Caco-2 (cell line): Measurements from ENCODE around the gene GLS. TPM values are rescaled to one million over a fixed set of nuclear protein-coding genes. Genes with fewer than 3 reads are reported as not detected.

Source experiments
- BruUV-seq: library from RNA; stranded (reverse); fragments of 400-500 nt; replicated peaks from 2 replicates; lab custom pipeline; 2021; lab: Mats Ljungman, UMichigan
- CTCF ChIA-PET: fragments of 300-600 bp; sonication (Branson Sonifier 250); formaldehyde crosslinking; loops from one replicate; lab custom pipeline; 2022; ENCODE audit warnings: antibody characterized with exemption; lab: Charles Lee
- POLR2A ChIA-PET: fragments of 300-600 bp; sonication (Branson Sonifier 250); formaldehyde crosslinking; loops from one replicate; lab custom pipeline; 2022; ENCODE audit warnings: antibody characterized with exemption; lab: Charles Lee
- DNase-seq, 2 experiments: peaks; one replicate each; pipeline versions ENCODE4 v3.0.0 to v3.0.0-alpha.2; 2020 to 2022
- H3K27me3 ChIP-seq: replicated peaks from 2 replicates; pipeline ENCODE4 v1.6.0; 2011; ENCODE audit warnings: low read length; ENCODE audit not compliant: control insufficient read depth, insufficient read depth
- H3K36me3 ChIP-seq: 2 replicates; pipeline ENCODE4 v1.5.1; 2011; ENCODE audit warnings: low read length; ENCODE audit not compliant: control insufficient read depth, insufficient read depth
- H3K4me1 ChIP-seq: fragments of 250-450 bp; sonication (Bioruptor Pico); 2 replicates; pipeline ENCODE4 v1.5.1; 2020; ENCODE audit warnings: mild to moderate bottlenecking
- H3K4me3 ChIP-seq: 2 replicates; pipeline ENCODE4 v1.5.1; 2011; ENCODE audit warnings: low read depth, mild to moderate bottlenecking, control low read depth, low read length
- H3K9me3 ChIP-seq: fragments of 250-450 bp; sonication (Bioruptor Pico); 2 replicates; pipeline ENCODE4 v1.5.1; 2020; ENCODE audit warnings: mild to moderate bottlenecking, moderate library complexity
- H3K27ac Mint-ChIP-seq: one replicate; pipeline ENCODE4 v1.8.0; 2022; ENCODE audit warnings: mixed read lengths; ENCODE audit not compliant: unreplicated experiment
- H3K27me3 Mint-ChIP-seq: one replicate; pipeline ENCODE4 v1.8.0; 2022; ENCODE audit warnings: mixed read lengths; ENCODE audit not compliant: insufficient read depth, unreplicated experiment
- H3K36me3 Mint-ChIP-seq: one replicate; pipeline ENCODE4 v1.8.0; 2022; ENCODE audit warnings: mild to moderate bottlenecking, mixed read lengths; ENCODE audit not compliant: insufficient read depth, unreplicated experiment
- H3K4me1 Mint-ChIP-seq: one replicate; pipeline ENCODE4 v1.8.0; 2022; ENCODE audit warnings: low read depth, mixed read lengths; ENCODE audit not compliant: unreplicated experiment
- H3K4me3 Mint-ChIP-seq: one replicate; pipeline ENCODE4 v1.8.0; 2022; ENCODE audit warnings: mild to moderate bottlenecking, moderate library complexity, mixed read lengths; ENCODE audit not compliant: unreplicated experiment
- H3K9me3 Mint-ChIP-seq: one replicate; pipeline ENCODE4 v1.8.0; 2022; ENCODE audit warnings: mixed read lengths; ENCODE audit not compliant: unreplicated experiment
- intact Hi-C: fragments of 100-400 bp; cut with micrococcal nuclease; formaldehyde crosslinking; loops from one replicate; pipeline ENCODE4 v1.10.0; 2022; ENCODE audit not compliant: unreplicated experiment
- total RNA-seq: library from RNA; stranded (reverse); gene quantifications from 2 replicates; pipeline ENCODE4 v1.2.3, GENCODE V29; 2022
- TF ChIP-seq, protein P1 (sequence below), 2 experiments: fragments of 200-600 bp in 1 of 2; IDR thresholded peaks; 1 replicate in 1 of 2; 2 replicates in 1 of 2; pipeline versions ENCODE4 v1.5.1 to v1.8.0; 2011 to 2022; ENCODE audit warnings: antibody characterized with exemption in 1 of 2, control low read depth in 1 of 2, inconsistent platforms in 1 of 2, low read depth in 1 of 2, low read length in 1 of 2, mild to moderate bottlenecking in 1 of 2, moderate library complexity in 1 of 2; ENCODE audit not compliant: insufficient read depth in 1 of 2, severe bottlenecking in 1 of 2, unreplicated experiment in 1 of 2

The GLS gene
- total RNA-seq, 1 experiment from 2014 or later, result 107 TPM

DNA sequence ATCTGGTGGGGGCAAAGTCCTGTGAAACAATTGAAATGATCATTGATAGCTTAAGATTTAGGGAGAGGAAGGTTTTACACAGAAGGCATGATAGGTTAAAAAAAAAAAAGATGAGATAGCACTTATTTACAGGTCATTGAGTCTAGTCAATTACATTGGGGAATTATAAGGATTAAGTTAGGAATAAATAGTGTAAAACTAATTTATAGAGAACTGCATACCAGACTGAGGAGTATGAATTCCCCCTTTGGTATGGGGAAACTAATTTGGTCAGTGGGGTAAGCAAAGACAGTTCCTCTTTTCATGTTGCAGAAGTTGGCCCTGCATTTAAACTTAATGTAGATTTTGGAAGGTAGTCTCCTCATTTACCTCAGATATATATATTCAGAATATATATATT, 10.8 kb downstream of the GLS start:
- Mint-ChIP-seq H3K36me3 (peaks cover 20% of the 10 kb centered on the region), H3K9me3 (no peaks in the 10 kb centered on the region), H3K4me1 (peaks cover 19% of the 10 kb centered on the region), H3K27me3 (no peaks in the 10 kb centered on the region), H3K4me3 (no peak overlapping the region), H3K27ac (no peak overlapping the region)
- no peaks in the 10 kb centered on the region; the same call in 1 of the 2 replicates for H3K4me1 ChIP-seq
- H3K9me3 ChIP-seq, result no peaks in the 10 kb centered on the region
- no peak overlapping the region for H3K4me3 ChIP-seq
- DNase-seq, result no peak
- intact Hi-C loops, result no loop called here
- POLR2A ChIA-PET, result interaction anchor here (0.5 kb wide), 1 partner anchor 9 kb away, joined by 3 read pairs; no protein-coding TSS in a partner anchor
- TF ChIP-seq, protein P1, sequence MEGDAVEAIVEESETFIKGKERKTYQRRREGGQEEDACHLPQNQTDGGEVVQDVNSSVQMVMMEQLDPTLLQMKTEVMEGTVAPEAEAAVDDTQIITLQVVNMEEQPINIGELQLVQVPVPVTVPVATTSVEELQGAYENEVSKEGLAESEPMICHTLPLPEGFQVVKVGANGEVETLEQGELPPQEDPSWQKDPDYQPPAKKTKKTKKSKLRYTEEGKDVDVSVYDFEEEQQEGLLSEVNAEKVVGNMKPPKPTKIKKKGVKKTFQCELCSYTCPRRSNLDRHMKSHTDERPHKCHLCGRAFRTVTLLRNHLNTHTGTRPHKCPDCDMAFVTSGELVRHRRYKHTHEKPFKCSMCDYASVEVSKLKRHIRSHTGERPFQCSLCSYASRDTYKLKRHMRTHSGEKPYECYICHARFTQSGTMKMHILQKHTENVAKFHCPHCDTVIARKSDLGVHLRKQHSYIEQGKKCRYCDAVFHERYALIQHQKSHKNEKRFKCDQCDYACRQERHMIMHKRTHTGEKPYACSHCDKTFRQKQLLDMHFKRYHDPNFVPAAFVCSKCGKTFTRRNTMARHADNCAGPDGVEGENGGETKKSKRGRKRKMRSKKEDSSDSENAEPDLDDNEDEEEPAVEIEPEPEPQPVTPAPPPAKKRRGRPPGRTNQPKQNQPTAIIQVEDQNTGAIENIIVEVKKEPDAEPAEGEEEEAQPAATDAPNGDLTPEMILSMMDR (IDR thresholded peaks at IDR 0.05; ENCODE audit: insufficient read depth in 1 of 2, low read depth in 1 of 2, low read length in 1 of 2, severe bottlenecking in 1 of 2, unreplicated experiment in 1 of 2), result no peak
- CTCF ChIA-PET, result no interaction called here
- peaks cover 1% of the 10 kb centered on the region; the same call in 1 of the 2 replicates for H3K36me3 ChIP-seq
- no TSS peak for BruUV-seq
- no peaks in the 10 kb centered on the region for H3K27me3 ChIP-seq

DNA sequence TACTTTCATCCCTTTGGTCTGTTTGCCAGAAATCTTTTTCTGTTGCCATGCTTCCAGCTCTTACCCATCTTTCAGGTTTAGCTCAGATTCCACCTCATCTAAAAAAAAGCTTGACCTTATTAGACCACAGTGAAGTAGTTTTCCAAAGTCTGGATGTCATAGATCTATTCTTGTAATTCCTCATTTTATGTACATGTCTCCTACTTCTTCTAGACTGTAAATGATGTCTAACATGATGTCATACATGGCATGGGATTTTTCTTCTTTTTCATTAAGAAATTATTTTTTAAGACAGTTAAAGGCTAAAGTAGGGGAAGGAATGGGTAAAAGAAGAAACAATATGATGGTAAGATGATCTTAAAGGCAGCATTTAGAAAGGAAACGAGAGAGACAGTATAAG, 11.3 kb downstream of the GLS start:
- no peak overlapping the region for H3K4me3 Mint-ChIP-seq
- POLR2A ChIA-PET, result no interaction called here

DNA sequence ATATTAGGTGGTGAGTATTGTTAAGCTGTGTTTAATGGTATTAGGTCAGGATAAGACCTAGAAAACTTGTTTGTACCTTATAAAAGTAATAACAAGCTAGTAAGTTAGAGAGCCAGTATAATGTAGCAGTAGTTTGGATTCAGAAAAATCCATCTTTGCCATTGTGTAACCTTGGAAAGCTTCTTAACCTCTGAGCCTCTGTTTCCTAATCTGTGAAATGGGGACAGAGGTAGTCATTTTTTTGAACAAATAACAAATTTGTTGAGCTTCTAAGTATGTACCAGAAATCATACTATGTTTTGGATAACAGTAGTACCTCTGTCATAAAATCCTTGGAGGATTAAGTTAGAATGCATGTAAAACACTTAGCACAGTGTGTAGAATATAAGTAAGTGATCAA, 12.5 kb downstream of the GLS start:
- Mint-ChIP-seq H3K4me3 (no peak overlapping the region), H3K27me3 (no peaks in the 10 kb centered on the region), H3K4me1 (peaks cover 23% of the 10 kb centered on the region), H3K27ac (no peak overlapping the region), H3K36me3 (peaks cover 32% of the 10 kb centered on the region), H3K9me3 (no peaks in the 10 kb centered on the region)
- ChIA-PET CTCF (no interaction called here), POLR2A (no interaction called here)
- Histone ChIP-seq H3K27me3 (no peaks in the 10 kb centered on the region), H3K4me1 (no peaks in the 10 kb centered on the region; the same call in 1 of the 2 replicates), H3K4me3 (no peak overlapping the region), H3K9me3 (no peaks in the 10 kb centered on the region), H3K36me3 (peaks cover 1% of the 10 kb centered on the region; the same call in 1 of the 2 replicates)
- BruUV-seq, result no TSS peak
- TF ChIP-seq, protein P1 (IDR thresholded peaks at IDR 0.05; ENCODE audit: insufficient read depth in 1 of 2, low read depth in 1 of 2, low read length in 1 of 2, severe bottlenecking in 1 of 2, unreplicated experiment in 1 of 2), result no peak
- intact Hi-C loops, result no loop called here
- DNase-seq, result no peak

More for the DNA sequence above, 11.3 kb downstream of the GLS start:
- BruUV-seq, result no TSS peak
- no peak overlapping the region for H3K27ac Mint-ChIP-seq
- Histone ChIP-seq H3K36me3 (peaks cover 1% of the 10 kb centered on the region; the same call in 1 of the 2 replicates), H3K4me1 (no peaks in the 10 kb centered on the region; the same call in 1 of the 2 replicates), H3K27me3 (no peaks in the 10 kb centered on the region), H3K4me3 (no peak overlapping the region), H3K9me3 (no peaks in the 10 kb centered on the region)
- intact Hi-C loops, result no loop called here
- H3K4me1 Mint-ChIP-seq, result peaks cover 23% of the 10 kb centered on the region
- TF ChIP-seq, protein P1 (IDR thresholded peaks at IDR 0.05; ENCODE audit: insufficient read depth in 1 of 2, low read depth in 1 of 2, low read length in 1 of 2, severe bottlenecking in 1 of 2, unreplicated experiment in 1 of 2), result no peak
- CTCF ChIA-PET, result no interaction called here
- H3K9me3 Mint-ChIP-seq, result no peaks in the 10 kb centered on the region
- no peaks in the 10 kb centered on the region for H3K27me3 Mint-ChIP-seq
- H3K36me3 Mint-ChIP-seq, result peaks cover 25% of the 10 kb centered on the region
- no peak for DNase-seq
